MG63 (cell line): ENCODE results near the gene NME7. TPM values are rescaled to one million over a fixed set of nuclear protein-coding genes. Genes with fewer than 3 reads are reported as not detected.
"Not testable (repeated sequence)": the region's sequence is repeated elsewhere in the genome, so short reads cannot be mapped to it uniquely, and the experiment has no call there.

ENCODE experiments used
- DNase-seq: peaks from one replicate; pipeline ENCODE4 v3.0.0-alpha.2; 2020
- H3K27me3 ChIP-seq: fragments of 250-450 bp; sonication (Bioruptor Pico); 2 replicates; pipeline ENCODE4 v1.5.1; 2020; ENCODE audit warnings: mild to moderate bottlenecking, moderate library complexity
- H3K36me3 ChIP-seq: fragments of 250-450 bp; sonication (Bioruptor Pico); 2 replicates; pipeline ENCODE4 v1.5.1; 2020; ENCODE audit warnings: mild to moderate bottlenecking, moderate library complexity
- H3K4me3 ChIP-seq: fragments of 250-450 bp; sonication (Bioruptor Pico); 2 replicates; pipeline ENCODE4 v1.5.1; 2020; ENCODE audit warnings: mild to moderate bottlenecking, moderate library complexity
- H3K9me3 ChIP-seq: fragments of 250-450 bp; sonication (Bioruptor Pico); 2 replicates; pipeline ENCODE4 v1.5.1; 2020; ENCODE audit warnings: mild to moderate bottlenecking, moderate library complexity
- total RNA-seq: library from RNA; depleted of rRNA; stranded (reverse); fragments of >200 nt; shearing (Covaris generic); gene quantifications from 2 replicates; pipeline ENCODE4 v1.2.3, GENCODE V29; 2014; ENCODE audit warnings: low replicate concordance; rRNA removed

NME7 gene
- 10.0 and 18.6 TPM in 2 replicates for total RNA-seq

- Histone ChIP-seq H3K4me3 (peak within 1 kb of the TSS; percentile 91), H3K27me3 (no peaks in the 10 kb centered on the region), H3K9me3 (peaks cover 15% of the 10 kb centered on the region), H3K36me3 (peaks cover 37% of the 10 kb centered on the region)
- peak; percentile 98 for DNase-seq
These were observed at the start of gene NME7, which contains the start of gene BLZF1 for GRCh38 chr1:169367686-169368405. Gene NME7, minus strand, starts transcription at chr1:169367797. Its CDS starts 87 bp downstream, at chr1:169367710. Gene BLZF1, plus strand, starts transcription at chr1:169368195. Its CDS starts 1,328 bp downstream, at chr1:169369523.

DNA sequence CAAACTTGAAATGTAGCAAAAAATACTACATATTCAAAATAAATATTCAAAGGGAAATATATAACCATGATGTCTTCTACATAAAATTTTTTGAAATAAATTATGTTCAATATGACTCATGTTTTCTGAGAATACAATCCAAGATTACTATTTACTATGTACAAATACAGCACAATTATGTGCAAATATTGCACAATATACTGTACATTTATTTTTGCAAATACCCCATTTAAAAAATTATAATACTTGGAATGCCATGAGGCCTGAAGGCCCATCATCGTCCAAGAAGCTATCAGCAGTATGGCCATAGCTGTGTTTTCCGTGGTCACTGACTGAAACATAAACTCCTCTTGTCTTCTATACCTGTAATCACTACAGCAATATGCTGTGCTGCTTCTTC, 47.4 kb upstream of the NME7 start:
- Histone ChIP-seq H3K36me3 (no peaks in the 10 kb centered on the region), H3K9me3 (peaks cover 7% of the 10 kb centered on the region; the same call in 1 of the 2 replicates), H3K27me3 (peaks cover 13% of the 10 kb centered on the region), H3K4me3 (no peak overlapping the region)
- no peak for DNase-seq

DNA sequence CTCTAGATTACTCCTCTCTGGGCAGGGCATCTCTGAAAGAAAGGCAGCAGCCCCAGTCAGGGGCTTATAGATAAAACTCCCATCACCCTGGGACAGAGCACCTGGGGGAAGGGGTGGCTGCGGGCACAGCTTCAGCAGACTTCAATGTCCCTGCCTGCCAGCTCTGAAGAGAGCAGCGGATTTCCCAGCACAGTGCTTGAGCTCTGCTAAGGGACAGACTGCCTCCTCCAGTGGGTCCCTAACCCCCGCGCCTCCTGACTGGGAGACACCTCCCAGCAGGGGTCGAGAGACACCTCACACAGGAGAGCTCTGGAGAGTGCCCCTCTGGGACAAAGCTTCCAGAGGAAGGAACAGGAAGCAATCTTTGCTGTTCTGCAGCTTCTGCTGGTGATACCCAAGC, 40.7 kb upstream of the NME7 start:
- not testable (repeated sequence) for DNase-seq, H3K4me3 ChIP-seq, H3K27me3 ChIP-seq, H3K36me3 ChIP-seq
- peaks cover 18% of the 10 kb centered on the region for H3K9me3 ChIP-seq

DNA sequence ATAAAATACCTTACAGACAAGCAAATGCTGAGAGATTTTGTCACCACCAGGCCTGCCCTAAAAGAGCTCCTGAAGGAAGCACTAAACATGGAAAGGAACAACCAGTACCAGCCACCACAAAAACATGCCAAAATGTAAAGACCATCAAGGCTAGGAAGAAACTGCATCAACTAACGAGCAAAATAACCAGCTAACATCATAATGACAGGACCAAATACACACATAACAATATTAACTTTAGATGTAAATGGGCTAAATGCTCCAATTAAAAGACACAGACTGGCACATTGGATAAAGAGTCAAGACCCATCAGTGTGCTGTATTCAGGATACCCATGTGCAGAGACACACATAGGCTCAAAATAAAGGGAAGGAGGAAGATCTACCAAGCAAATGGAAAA, 35.0 kb upstream of the NME7 start:
- H3K9me3 ChIP-seq: peaks cover 23% of the 10 kb centered on the region
- not testable (repeated sequence) for H3K27me3 ChIP-seq, DNase-seq, H3K36me3 ChIP-seq, H3K4me3 ChIP-seq

- Histone ChIP-seq H3K4me3 (no peak overlapping the region), H3K9me3 (peaks cover 3% of the 10 kb centered on the region; the same call in 1 of the 2 replicates), H3K27me3 (no peaks in the 10 kb centered on the region), H3K36me3 (peaks cover 13% of the 10 kb centered on the region)
- DNase-seq: no peak
These were observed 28.4 kb upstream of the NME7 start for GRCh38 chr1:169395955-169396354.

DNA sequence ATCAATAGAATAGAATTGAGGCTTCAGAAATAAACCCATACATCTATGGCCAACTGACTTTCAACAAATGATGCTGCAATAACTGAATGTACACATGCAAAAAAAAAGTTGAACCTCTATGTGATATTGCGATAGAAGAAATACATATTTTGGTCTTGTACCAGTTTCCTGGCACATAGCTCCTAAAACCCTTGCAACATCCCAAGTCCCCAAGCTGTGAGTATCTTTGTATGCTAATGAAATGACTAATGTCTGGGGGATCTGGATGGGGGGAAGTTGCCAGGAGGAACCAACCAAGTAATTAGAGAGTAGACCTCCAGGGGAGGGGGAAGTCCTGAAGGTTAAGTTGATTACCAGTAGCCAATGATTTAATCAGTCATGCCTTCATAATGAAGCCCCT, 24.8 kb upstream of the NME7 start:
- Histone ChIP-seq H3K4me3 (no peak overlapping the region), H3K9me3 (no peaks in the 10 kb centered on the region), H3K36me3 (peaks cover 33% of the 10 kb centered on the region), H3K27me3 (no peaks in the 10 kb centered on the region)
- no peak for DNase-seq

DNA sequence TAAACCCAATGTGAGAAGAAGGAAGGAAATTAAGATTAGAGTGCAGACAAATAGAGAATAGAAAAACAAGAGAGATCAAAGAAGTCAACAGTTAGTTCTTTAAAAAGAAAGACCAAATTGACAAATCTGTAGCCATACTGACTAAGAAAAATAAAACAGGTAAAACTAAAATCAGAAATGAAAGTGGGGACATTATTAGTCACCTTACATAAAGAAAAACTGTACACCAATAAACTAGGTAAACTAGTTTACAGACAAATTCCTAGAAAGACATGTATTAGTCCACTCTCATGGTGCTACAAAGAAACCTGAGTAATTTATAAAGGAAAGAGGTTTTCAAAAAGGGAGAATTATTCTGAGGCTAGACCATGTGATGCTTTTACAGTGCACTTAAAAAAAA, 22.7 kb upstream of the NME7 start:
- peaks cover 45% of the 10 kb centered on the region for H3K36me3 ChIP-seq
- no peaks in the 10 kb centered on the region for H3K27me3 ChIP-seq
- no peaks in the 10 kb centered on the region for H3K9me3 ChIP-seq
- DNase-seq: no peak
- no peak overlapping the region for H3K4me3 ChIP-seq

GRCh38 chr1:169387399-169387798, 19.8 kb upstream of the NME7 start:
- no peak overlapping the region for H3K4me3 ChIP-seq
- H3K27me3 ChIP-seq: no peaks in the 10 kb centered on the region
- peaks cover 57% of the 10 kb centered on the region for H3K36me3 ChIP-seq
- DNase-seq: no peak
- no peaks in the 10 kb centered on the region for H3K9me3 ChIP-seq

- H3K36me3 ChIP-seq: peaks cover 62% of the 10 kb centered on the region
These were observed 15.9 kb upstream of the NME7 start for GRCh38 chr1:169383449-169383848.

GRCh38 chr1:169381162-169381561, 13.6 kb upstream of the NME7 start:
- Histone ChIP-seq H3K27me3 (no peaks in the 10 kb centered on the region), H3K9me3 (no peaks in the 10 kb centered on the region), H3K4me3 (no peak overlapping the region), H3K36me3 (peaks cover 67% of the 10 kb centered on the region)
- no peak for DNase-seq

More at GRCh38 chr1:169383449-169383848, 15.9 kb upstream of the NME7 start:
- no peak for DNase-seq
- no peak overlapping the region for H3K4me3 ChIP-seq
- no peaks in the 10 kb centered on the region for H3K9me3 ChIP-seq
- H3K27me3 ChIP-seq: no peaks in the 10 kb centered on the region

DNA sequence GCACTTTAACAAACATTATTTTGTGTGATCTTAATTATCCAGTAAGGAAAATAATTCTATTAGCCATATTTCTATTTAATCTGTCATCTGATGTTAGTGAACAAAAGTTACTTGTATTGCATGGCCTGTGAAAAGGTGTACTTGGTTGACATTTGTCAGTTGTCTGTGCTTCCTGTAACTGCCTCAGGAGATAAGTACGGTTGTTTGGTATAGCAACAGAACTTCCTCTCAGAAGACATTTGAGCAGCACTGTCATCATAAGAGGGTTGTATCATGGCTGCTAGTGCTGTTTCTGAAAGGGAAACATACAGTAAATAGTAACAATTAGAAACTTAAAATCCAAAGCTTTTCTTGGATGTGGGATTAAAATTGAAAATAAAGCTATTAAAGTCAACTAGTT, 3.8 kb upstream of the NME7 start:
- DNase-seq: no peak
- Histone ChIP-seq H3K9me3 (no peaks in the 10 kb centered on the region), H3K36me3 (peaks cover 43% of the 10 kb centered on the region), H3K4me3 (no peak overlapping the region), H3K27me3 (no peaks in the 10 kb centered on the region)

DNA sequence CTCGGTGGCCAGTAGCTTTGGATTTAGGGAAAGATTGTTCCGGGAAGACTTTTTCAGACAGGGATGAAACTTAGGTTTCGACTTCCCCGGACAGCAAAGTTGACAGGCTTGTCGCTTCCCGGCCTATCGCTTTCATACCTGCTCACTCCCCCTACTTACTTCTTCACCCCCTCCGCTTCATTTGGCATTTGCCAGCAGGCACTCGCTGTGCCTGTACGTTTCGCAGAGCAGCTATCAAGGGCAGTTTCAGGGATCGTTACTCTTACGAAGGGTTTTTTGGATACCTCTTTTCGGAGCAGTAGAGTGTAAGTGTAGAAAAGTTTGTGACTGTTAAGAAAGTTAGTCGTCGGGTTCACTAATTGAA, 791 bp upstream of the NME7 start:
- H3K36me3 ChIP-seq: peaks cover 43% of the 10 kb centered on the region
- peak overlapping the region; percentile 91 for H3K4me3 ChIP-seq
- peak; percentile 13 for DNase-seq
- H3K9me3 ChIP-seq: peaks cover 15% of the 10 kb centered on the region
- no peaks in the 10 kb centered on the region for H3K27me3 ChIP-seq

DNA sequence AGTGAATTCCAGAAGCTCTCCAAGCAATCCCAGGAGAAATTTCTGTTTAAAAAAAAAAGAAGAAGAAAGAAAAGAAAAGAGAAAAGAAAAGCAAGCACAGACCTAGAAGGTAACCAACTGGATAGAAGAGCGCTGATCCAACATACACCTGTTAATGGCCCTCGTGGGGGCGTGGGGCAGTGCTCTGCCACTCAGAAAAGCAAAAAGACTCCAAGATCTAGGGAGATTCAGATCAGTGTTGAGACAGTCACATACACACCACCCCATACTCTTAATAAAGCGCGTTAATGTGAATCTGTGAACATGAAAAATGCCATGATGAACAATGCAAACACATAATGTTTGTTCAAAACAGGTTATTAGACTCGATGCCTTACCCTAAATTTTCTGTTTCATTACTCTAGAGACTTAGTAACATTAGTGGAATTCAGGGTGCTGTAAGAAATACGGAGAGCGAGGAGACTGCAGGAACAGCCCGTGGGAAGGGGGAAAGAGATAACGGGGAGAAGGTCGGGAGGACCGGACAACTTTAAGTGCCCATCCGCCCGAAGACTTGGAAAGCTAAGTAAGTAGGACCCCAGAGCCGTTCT, 406 bp downstream of the NME7 start:
- Histone ChIP-seq H3K27me3 (no peaks in the 10 kb centered on the region), H3K4me3 (peak overlapping the region; percentile 91), H3K36me3 (peaks cover 32% of the 10 kb centered on the region), H3K9me3 (peaks cover 15% of the 10 kb centered on the region)
- no peak for DNase-seq

DNA sequence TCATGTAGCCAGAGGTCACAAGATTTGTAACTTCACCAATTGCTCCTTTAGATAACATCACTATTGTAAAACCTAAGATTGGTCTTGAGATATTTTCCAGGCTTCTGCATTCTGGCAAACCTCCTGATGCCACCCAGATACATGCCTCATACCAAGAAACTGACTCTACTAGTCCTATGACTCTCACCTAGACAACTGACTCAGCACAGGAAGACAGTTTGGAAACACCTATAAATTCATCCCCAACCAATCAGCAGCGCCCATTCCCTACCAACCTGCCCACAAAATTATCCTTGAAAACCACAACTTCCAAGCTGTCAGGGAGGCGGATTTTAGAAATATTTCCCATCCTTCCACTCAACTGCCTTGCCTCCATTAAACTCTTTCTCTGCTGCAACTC, 2.6 kb downstream of the NME7 start:
- no peak for DNase-seq
- Histone ChIP-seq H3K9me3 (peaks cover 15% of the 10 kb centered on the region), H3K27me3 (no peaks in the 10 kb centered on the region), H3K36me3 (peaks cover 10% of the 10 kb centered on the region), H3K4me3 (no peak overlapping the region)

GRCh38 chr1:169363046-169363730, 4.4 kb downstream of the NME7 start:
- Histone ChIP-seq H3K36me3 (peaks cover 4% of the 10 kb centered on the region; the same call in 1 of the 2 replicates), H3K9me3 (peaks cover 15% of the 10 kb centered on the region), H3K27me3 (no peaks in the 10 kb centered on the region), H3K4me3 (no peak overlapping the region)
- peak; percentile 46 for DNase-seq

DNA sequence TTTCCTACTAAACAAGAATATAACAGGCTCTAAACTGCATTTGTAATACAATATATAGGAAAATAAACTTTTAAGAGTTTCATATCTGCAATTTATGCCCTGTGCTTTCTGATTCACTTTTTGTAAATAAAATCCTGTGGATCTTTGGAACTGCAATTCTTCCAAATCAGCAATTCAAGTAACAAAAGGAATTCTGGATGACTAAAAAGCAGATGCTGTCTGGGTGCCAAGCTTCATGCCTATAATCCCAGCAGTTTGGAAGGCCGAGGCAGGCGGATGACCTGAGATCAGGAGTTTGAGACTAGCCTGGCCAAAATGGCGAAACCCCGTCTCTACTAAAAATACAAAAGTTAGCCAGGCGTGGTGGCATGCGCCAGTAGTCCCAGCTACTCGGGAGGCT, 6.3 kb downstream of the NME7 start:
- peaks cover 4% of the 10 kb centered on the region; the same call in 1 of the 2 replicates for H3K36me3 ChIP-seq
- H3K4me3 ChIP-seq: no peak overlapping the region
- H3K9me3 ChIP-seq: peaks cover 15% of the 10 kb centered on the region
- no peaks in the 10 kb centered on the region for H3K27me3 ChIP-seq
- peak; percentile 49 for DNase-seq

- peaks cover 4% of the 10 kb centered on the region; the same call in 1 of the 2 replicates for H3K36me3 ChIP-seq
- no peaks in the 10 kb centered on the region for H3K27me3 ChIP-seq
- peaks cover 10% of the 10 kb centered on the region for H3K9me3 ChIP-seq
- no peak for DNase-seq
- no peak overlapping the region for H3K4me3 ChIP-seq
These were observed 7.2 kb downstream of the NME7 start for GRCh38 chr1:169360415-169360814.
